DMS 273 treated with DMSO at 0.1 percent for 48 hours (cell line): ENCODE measurements around the gene CASZ1.
A peak's percentile ranks its signal among the peaks of the same experiment; 100 is the strongest.

Source experiments
- DNase-seq: peaks from one replicate; lab custom pipeline; 2025; lab: John Stamatoyannopoulos, UW

CASZ1 gene

GRCh38 chr1:10824821-10825540, 28.5 kb upstream of the CASZ1 start:
- no peak for DNase-seq

- peak; percentile 17 for DNase-seq
Observed at GRCh38 chr1:10823000-10823401, 26.6 kb upstream of the CASZ1 start.

DNA sequence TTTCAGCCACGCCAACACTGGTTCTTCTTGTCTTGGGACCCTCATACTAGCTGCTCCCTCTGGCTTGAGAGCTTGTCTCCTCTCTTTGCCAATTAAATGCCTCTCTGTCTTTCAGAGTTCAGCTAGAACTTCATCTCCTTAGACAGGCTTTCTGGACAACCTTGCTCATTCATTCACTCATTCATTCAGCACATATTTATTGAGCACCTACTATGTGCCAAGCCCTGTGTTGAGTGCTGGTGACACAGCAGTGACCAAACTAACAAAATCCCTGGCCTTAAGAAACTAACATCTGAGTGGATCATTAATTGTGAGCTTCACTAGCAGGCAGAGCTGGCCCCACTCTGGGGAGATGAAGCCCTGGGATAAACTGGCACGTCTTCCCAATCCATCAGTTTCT, 24.9 kb upstream of the CASZ1 start:
- DNase-seq, result no peak

GRCh38 chr1:10820422-10820821, 24.0 kb upstream of the CASZ1 start:
- no peak for DNase-seq

- DNase-seq, result no peak
Observed at GRCh38 chr1:10819198-10819901, 22.9 kb upstream of the CASZ1 start.

DNA sequence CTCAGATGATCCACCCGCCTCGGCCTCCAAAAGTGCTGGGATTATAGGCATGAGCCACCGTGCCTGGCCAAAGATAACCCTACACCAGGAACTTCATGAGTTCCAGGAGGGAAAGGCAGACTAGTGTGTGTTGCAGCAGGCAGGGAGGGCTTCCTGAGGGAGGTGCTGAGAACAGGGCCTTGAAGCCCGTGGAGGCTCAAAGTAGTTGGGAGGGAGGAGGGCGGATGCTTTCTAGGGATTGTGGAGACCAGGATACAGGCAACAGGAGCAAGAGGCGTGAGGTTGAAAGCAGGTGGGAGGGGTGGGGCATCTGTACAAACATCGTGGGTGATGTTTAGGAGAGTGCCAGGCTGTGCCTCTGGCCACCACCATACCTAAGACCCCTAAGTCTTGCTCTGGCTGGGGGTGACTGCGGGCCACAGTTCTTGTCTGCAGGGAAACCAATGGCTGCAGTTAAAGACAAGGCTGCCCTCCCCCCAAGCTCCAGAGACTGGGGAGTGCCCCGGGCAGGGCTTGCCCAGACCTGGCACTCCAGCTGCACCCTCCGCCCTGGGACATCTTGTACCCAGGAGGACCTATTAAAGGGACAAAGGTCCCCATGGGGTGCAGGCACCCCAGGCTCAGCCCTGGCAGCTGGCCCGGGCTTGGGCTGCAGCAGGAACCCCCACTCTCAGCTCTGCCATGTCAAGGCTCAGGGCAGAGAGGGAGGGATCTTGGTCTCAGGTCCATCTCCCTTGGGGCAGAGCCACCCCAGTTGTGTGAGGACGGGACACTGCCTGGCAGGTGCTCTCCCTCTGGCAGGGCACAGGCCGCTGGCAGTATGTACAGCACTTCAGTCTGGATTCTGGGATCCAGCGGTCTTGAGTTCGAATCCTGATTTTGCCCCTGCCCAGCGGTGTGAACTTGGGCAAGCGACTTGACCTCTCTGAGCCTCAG, 22.1 kb upstream of the CASZ1 start:
- no peak for DNase-seq

DNA sequence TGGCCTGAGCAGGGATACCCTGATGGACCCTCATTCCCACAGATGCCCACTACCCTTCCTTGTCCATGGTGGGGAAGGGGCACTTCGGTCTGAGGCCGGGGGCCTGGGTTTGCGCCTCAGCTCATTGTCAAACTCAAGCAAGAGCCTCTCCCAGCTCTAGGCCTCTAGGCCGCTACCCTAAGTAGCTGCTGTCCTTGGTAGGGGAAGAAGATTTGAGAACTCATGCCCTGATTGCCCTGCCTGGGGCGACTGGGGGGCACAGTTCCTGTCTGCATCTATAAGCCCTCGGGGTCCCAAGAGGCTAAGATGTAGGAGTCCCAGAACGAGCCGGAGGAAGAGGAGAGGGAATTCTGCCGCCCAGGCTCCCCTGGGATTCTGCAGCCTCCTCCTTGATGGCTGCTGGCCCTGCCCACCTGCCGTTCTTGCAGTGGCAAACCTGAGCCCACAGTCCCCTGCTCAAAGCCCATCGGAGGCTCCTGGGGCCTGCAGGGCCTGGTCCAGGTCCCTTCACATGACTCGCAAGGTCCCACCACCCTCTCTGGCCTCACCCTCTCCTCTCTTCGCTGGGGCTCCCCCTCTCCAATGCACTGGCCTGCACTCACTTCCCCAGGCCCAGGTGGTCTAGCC, 20.4 kb upstream of the CASZ1 start:
- no peak for DNase-seq

DNA sequence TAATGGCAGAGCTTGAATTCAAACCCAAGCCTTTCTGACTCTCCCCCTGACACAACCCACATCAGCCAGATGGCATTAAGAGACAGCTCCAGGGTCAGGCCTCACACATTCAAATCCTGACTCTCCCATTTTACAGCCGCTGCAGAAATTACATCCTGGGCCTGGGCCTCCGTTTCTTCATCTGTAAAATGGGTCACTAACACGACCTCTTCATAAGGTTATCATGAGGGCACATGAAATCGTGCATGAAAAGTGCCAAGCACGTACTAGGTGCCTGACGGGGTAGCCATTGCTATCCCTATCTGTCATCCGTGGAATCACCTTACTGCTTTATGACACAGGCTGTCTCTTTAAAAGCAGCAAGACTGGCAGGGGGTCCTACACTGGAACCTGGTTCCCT, 19.8 kb upstream of the CASZ1 start:
- no peak for DNase-seq

GRCh38 chr1:10815858-10816195, 19.4 kb upstream of the CASZ1 start:
- no peak for DNase-seq

DNA sequence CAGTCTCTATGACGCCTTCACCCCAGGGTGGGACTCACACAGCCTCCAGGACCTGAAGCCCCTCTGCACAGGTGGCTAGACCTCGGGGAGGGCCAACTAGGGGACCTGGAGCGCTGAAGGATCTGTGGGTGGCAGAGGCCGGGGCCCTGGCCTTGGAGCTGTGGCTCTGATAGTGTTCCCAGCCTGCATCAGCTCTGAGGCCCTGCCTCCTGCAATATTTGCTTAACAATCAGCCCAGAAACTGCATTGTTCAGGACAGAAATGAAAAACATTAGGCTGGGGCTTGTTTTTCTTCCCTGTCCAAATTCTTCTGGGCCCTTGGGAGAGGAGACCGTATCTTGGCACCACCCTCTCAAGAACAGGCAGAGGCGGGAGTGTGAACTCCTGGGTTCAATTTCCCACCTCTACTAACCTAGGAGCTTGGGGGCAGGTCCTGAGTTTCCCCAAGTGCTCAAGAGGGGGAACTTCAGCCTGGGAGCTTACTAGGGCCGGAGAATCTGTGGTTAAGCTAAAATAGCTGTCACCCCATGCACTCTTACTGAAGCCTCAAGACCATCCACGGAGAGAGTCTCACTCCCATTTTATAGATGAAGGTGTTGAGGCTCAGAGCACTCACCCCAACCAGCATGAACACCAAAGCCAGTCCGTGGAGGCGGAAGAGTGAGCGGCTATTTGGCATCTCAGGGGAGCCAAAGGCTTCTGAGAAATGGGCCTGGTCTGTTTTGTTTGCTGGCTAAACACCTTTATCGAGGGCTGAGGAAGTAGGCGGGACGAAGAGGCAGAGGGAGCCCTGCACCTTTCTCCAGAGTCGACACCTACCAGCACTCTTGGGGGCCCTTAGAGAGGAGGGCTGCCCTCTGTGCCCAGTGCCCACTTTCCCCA, 18.8 kb upstream of the CASZ1 start:
- no peak for DNase-seq

DNA sequence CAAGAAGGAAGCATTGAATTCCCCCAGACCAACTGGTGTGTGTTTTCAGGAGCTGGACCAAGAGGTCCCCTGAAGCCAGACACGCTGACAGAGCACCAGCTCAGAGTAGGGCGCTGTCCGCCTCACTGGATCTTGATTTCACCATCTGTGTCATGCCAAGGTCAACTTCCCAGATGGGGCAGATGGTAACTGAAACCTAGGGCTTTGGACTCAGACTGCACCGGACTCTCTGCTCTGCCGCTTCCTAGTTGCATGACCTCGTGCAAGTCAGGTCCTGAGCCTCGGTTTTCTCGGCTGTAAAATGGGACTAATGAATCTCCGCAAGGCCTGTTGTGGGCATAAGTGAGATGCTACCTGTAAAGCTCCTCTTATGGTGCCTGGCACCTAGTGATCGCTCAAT, 17.9 kb upstream of the CASZ1 start:
- no peak for DNase-seq

DNA sequence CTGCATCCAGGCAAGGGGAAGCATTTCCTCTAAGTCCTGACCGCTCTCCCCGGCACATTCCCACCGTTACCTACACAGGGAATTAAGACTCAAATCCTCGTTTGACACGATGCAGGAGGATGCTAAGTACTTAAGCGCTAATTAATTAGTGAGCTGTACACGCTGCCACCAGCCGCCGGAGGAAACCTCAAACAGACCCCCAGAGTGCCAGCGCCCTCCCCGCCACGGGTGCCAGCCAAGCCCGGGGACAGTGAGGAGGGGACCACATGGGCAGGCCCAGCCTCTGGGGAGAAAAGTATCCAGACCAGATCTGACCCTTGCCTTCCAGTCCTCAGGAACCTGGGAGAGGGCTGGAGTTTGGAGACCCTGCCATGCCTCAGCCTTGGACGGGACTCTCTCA, 17.4 kb upstream of the CASZ1 start:
- DNase-seq, result no peak

GRCh38 chr1:10812387-10812915, 16.0 kb upstream of the CASZ1 start:
- no peak for DNase-seq

DNA sequence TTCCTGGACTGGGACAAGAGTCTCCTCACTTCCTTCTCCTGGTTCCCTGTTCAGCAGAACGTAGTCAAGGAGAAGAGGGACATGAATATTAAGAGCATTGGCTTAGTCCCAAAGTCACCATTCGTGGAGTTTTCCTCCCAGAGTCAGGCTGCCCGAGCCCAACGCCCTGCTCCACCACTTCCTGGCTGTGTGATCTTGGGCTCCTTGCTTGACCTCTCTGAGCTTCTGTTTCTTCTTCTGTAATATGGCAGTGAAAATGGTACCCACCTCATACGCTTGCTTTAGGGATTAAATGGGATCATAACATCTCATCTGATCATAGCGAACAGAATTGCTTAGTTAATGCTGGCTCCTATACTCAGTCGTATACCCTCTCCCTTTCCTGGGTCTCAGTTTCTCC, 12.0 kb upstream of the CASZ1 start:
- no peak for DNase-seq

GRCh38 chr1:10806966-10807365, 10.5 kb upstream of the CASZ1 start:
- no peak for DNase-seq

- no peak for DNase-seq
Observed at GRCh38 chr1:10803971-10804820, 7.8 kb upstream of the CASZ1 start.

DNA sequence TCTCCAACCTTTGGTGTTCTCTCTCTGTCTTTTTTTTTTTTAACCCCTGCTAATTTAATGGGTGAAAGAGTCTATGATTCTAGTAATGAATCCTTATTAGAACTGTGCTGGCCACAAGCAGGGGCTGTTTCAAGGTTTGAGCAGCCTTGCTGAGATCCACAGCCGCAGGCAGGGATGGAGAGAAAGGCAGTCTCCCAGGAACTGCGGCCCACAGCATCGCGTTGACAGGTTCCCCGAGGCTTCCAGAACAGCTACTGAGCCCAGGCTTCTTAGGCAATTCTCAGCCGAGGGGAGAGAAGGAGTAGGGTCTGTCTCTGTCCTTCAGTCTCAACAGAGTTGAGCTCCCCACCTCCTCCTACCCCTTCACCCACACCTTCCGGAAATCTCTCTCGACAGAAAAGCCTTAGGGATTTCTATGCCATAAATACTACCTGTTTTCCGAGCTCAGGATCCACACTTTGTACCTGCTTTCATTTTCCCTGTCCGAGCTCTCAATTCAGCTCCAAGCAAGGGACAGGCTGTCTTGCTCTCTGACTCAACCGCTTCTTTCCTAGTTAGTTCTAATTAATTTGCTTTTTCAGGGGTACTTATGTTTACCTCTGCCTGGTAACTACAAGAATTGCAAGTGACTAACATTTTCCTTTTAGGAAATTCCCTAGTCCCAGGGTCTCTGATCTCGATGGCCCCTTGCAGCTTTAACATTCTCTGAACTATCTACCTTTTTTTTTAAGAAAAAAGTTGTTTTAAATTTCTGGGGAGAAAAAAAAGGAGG, 6.7 kb upstream of the CASZ1 start:
- DNase-seq, result no peak

- no peak for DNase-seq
Observed at GRCh38 chr1:10800778-10801177, 4.3 kb upstream of the CASZ1 start.

DNA sequence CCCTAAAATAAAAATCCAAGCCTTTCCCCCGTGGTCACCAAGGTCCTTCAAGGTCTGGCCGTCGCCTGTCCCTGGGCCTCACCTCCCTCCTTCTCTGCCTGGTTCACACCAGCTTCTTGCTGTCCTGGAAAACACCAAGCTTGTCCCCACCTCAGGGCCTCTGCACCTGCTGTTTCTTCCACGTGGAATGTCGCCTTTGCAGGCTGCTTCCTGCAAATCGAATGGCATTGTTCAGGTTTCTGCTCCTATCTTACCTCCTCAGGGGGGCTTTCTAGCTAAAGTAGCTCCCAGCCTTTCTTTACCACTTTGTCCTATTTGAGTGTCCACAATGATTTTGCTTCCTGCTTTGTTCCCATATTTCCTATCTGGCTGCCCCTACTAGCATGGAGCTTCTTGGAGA, 3.3 kb upstream of the CASZ1 start:
- DNase-seq, result no peak
